ENCODE results near the gene ABCB8. TPM values are rescaled to one million over a fixed set of nuclear protein-coding genes. Genes with fewer than 3 reads are reported as not detected.
A peak's percentile ranks its signal among the peaks of the same experiment; 100 is the strongest.

The ABCB8 gene
- total and polyA plus RNA-seq, 9 of the 15 experiments (the other 6 are each of a cell fraction or from before 2014, with no cell fraction given), result 7.6 to 106 (median 36.3) TPM

DNA sequence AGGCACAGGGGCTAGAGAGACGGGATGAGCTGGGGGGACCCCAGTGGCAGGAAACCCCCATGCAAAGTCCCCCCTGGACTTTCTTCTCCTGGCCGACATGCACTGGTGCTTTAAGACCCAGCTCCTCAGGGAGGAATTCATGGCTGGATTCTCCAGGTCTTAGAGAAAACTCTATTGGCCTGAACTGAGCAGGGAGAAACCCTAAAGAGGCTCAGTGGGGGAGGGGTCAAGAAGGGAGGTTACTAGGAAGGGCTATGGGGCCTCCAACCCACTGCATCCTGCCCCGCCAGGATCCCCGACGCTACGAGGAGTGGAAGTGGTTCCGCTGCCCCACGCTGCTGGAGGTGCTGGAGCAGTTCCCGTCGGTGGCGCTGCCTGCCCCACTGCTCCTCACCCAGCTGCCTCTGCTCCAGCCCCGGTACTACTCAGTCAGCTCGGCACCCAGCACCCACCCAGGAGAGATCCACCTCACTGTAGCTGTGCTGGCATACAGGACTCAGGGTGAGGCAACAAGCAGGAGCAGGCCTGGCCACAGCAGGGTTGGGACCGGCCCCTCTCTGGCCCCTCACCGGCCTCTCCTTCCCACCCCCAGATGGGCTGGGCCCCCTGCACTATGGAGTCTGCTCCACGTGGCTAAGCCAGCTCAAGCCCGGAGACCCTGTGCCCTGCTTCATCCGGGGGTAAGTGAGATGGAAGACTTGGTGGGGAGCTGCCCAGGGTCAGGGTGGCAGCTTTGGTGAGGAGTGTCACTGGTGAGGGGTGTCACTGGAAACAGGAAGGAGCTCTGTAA lies 17.7 kb upstream of the ABCB8 start (continued):
- TF ChIP-seq, protein P1, sequence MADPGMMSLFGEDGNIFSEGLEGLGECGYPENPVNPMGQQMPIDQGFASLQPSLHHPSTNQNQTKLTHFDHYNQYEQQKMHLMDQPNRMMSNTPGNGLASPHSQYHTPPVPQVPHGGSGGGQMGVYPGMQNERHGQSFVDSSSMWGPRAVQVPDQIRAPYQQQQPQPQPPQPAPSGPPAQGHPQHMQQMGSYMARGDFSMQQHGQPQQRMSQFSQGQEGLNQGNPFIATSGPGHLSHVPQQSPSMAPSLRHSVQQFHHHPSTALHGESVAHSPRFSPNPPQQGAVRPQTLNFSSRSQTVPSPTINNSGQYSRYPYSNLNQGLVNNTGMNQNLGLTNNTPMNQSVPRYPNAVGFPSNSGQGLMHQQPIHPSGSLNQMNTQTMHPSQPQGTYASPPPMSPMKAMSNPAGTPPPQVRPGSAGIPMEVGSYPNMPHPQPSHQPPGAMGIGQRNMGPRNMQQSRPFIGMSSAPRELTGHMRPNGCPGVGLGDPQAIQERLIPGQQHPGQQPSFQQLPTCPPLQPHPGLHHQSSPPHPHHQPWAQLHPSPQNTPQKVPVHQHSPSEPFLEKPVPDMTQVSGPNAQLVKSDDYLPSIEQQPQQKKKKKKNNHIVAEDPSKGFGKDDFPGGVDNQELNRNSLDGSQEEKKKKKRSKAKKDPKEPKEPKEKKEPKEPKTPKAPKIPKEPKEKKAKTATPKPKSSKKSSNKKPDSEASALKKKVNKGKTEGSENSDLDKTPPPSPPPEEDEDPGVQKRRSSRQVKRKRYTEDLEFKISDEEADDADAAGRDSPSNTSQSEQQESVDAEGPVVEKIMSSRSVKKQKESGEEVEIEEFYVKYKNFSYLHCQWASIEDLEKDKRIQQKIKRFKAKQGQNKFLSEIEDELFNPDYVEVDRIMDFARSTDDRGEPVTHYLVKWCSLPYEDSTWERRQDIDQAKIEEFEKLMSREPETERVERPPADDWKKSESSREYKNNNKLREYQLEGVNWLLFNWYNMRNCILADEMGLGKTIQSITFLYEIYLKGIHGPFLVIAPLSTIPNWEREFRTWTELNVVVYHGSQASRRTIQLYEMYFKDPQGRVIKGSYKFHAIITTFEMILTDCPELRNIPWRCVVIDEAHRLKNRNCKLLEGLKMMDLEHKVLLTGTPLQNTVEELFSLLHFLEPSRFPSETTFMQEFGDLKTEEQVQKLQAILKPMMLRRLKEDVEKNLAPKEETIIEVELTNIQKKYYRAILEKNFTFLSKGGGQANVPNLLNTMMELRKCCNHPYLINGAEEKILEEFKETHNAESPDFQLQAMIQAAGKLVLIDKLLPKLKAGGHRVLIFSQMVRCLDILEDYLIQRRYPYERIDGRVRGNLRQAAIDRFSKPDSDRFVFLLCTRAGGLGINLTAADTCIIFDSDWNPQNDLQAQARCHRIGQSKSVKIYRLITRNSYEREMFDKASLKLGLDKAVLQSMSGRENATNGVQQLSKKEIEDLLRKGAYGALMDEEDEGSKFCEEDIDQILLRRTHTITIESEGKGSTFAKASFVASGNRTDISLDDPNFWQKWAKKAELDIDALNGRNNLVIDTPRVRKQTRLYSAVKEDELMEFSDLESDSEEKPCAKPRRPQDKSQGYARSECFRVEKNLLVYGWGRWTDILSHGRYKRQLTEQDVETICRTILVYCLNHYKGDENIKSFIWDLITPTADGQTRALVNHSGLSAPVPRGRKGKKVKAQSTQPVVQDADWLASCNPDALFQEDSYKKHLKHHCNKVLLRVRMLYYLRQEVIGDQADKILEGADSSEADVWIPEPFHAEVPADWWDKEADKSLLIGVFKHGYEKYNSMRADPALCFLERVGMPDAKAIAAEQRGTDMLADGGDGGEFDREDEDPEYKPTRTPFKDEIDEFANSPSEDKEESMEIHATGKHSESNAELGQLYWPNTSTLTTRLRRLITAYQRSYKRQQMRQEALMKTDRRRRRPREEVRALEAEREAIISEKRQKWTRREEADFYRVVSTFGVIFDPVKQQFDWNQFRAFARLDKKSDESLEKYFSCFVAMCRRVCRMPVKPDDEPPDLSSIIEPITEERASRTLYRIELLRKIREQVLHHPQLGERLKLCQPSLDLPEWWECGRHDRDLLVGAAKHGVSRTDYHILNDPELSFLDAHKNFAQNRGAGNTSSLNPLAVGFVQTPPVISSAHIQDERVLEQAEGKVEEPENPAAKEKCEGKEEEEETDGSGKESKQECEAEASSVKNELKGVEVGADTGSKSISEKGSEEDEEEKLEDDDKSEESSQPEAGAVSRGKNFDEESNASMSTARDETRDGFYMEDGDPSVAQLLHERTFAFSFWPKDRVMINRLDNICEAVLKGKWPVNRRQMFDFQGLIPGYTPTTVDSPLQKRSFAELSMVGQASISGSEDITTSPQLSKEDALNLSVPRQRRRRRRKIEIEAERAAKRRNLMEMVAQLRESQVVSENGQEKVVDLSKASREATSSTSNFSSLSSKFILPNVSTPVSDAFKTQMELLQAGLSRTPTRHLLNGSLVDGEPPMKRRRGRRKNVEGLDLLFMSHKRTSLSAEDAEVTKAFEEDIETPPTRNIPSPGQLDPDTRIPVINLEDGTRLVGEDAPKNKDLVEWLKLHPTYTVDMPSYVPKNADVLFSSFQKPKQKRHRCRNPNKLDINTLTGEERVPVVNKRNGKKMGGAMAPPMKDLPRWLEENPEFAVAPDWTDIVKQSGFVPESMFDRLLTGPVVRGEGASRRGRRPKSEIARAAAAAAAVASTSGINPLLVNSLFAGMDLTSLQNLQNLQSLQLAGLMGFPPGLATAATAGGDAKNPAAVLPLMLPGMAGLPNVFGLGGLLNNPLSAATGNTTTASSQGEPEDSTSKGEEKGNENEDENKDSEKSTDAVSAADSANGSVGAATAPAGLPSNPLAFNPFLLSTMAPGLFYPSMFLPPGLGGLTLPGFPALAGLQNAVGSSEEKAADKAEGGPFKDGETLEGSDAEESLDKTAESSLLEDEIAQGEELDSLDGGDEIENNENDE (IDR thresholded peaks at IDR 0.05; ENCODE audit: low read depth, low read length), result no peak
- TF ChIP-seq, protein P2, sequence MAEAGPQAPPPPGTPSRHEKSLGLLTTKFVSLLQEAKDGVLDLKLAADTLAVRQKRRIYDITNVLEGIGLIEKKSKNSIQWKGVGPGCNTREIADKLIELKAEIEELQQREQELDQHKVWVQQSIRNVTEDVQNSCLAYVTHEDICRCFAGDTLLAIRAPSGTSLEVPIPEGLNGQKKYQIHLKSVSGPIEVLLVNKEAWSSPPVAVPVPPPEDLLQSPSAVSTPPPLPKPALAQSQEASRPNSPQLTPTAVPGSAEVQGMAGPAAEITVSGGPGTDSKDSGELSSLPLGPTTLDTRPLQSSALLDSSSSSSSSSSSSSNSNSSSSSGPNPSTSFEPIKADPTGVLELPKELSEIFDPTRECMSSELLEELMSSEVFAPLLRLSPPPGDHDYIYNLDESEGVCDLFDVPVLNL (CRISPR knock-in tag; IDR thresholded peaks at IDR 0.05; ENCODE audit: low read depth), result no peak
- TF ChIP-seq RUNX1 (IDR thresholded peaks at IDR 0.05; ENCODE audit: low read depth) (no peak; the same call in 1 of the 2 replicates), FOXA3 (CRISPR knock-in tag; conservative IDR thresholded peaks at IDR 0.05 in 1 of 2, IDR thresholded peaks at IDR 0.05 in 1 of 2) (peak in 1 of 2 experiments; percentile 75; a peak in 1 of 4 replicates), PPARD (CRISPR knock-in tag; IDR thresholded peaks at IDR 0.05) (no peak), ZNF76 (CRISPR knock-in tag; IDR thresholded peaks at IDR 0.05; ENCODE audit: borderline replicate concordance) (no peak)
- TF ChIP-seq, protein P3, sequence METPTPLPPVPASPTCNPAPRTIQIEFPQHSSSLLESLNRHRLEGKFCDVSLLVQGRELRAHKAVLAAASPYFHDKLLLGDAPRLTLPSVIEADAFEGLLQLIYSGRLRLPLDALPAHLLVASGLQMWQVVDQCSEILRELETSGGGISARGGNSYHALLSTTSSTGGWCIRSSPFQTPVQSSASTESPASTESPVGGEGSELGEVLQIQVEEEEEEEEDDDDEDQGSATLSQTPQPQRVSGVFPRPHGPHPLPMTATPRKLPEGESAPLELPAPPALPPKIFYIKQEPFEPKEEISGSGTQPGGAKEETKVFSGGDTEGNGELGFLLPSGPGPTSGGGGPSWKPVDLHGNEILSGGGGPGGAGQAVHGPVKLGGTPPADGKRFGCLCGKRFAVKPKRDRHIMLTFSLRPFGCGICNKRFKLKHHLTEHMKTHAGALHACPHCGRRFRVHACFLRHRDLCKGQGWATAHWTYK (CRISPR knock-in tag; IDR thresholded peaks at IDR 0.05), result peak; percentile 72; the same call in 1 of the 2 replicates
- TF ChIP-seq, protein P4, sequence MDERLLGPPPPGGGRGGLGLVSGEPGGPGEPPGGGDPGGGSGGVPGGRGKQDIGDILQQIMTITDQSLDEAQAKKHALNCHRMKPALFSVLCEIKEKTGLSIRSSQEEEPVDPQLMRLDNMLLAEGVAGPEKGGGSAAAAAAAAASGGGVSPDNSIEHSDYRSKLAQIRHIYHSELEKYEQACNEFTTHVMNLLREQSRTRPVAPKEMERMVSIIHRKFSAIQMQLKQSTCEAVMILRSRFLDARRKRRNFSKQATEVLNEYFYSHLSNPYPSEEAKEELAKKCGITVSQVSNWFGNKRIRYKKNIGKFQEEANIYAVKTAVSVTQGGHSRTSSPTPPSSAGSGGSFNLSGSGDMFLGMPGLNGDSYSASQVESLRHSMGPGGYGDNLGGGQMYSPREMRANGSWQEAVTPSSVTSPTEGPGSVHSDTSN (CRISPR knock-in tag; IDR thresholded peaks at IDR 0.05; ENCODE audit: low read depth), result no peak
- TF ChIP-seq, protein P4 (tag; conservative IDR thresholded peaks at IDR 0.05; ENCODE audit: low read depth), result no peak

All from K562 (cell line).